Fibroblast of the aortic adventitia (primary cell): ENCODE measurements around the gene MAPKAP1. TPM values are rescaled to one million over a fixed set of nuclear protein-coding genes. Genes with fewer than 3 reads are reported as not detected.

Experiments used
- DNase-seq: peaks from one replicate; pipeline ENCODE4 v3.0.0-alpha.2; 2010; ENCODE audit warnings: low read depth
- H3K4me3 ChIP-seq: 2 replicates; pipeline ENCODE4 v1.5.1; 2011; ENCODE audit warnings: low read depth, mild to moderate bottlenecking, control low read depth, low read length, moderate library complexity
- total RNA-seq: library from RNA; depleted of rRNA; stranded (reverse); fragments of >200 nt; gene quantifications from 2 replicates; pipeline ENCODE4 v1.2.3, GENCODE V29; 2012; ENCODE audit warnings: low replicate concordance
- TF ChIP-seq, protein P1 (sequence below): IDR thresholded peaks from 2 replicates; pipeline ENCODE4 v1.5.1; 2011; ENCODE audit warnings: mild to moderate bottlenecking, low read length, control low read depth, inconsistent platforms; ENCODE audit not compliant: insufficient read depth

Gene MAPKAP1
- total RNA-seq, 1 donor = 90.6 TPM

DNA sequence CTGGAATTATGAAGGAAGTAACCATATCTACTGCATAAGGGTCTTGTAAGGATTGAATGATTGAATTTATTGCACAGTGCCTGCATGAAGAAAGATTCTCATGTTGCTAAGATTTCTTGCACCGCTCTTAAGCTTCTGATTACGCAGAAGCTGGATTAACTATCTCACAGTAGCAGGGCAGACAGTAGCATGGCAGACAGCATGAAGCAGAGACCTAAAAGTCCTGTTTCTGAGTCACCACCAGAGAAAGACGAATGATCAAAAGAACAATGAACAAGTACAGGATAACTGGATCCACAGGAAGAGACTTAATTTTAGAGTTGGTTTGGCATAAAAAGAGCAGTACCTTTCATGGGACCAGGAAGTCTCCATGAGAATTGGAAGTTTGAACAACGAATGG is 142.4 kb downstream of the MAPKAP1 start:
- TF ChIP-seq, protein P1, sequence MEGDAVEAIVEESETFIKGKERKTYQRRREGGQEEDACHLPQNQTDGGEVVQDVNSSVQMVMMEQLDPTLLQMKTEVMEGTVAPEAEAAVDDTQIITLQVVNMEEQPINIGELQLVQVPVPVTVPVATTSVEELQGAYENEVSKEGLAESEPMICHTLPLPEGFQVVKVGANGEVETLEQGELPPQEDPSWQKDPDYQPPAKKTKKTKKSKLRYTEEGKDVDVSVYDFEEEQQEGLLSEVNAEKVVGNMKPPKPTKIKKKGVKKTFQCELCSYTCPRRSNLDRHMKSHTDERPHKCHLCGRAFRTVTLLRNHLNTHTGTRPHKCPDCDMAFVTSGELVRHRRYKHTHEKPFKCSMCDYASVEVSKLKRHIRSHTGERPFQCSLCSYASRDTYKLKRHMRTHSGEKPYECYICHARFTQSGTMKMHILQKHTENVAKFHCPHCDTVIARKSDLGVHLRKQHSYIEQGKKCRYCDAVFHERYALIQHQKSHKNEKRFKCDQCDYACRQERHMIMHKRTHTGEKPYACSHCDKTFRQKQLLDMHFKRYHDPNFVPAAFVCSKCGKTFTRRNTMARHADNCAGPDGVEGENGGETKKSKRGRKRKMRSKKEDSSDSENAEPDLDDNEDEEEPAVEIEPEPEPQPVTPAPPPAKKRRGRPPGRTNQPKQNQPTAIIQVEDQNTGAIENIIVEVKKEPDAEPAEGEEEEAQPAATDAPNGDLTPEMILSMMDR = no peak
- no peak for DNase-seq
- no peak overlapping the region for H3K4me3 ChIP-seq

DNA sequence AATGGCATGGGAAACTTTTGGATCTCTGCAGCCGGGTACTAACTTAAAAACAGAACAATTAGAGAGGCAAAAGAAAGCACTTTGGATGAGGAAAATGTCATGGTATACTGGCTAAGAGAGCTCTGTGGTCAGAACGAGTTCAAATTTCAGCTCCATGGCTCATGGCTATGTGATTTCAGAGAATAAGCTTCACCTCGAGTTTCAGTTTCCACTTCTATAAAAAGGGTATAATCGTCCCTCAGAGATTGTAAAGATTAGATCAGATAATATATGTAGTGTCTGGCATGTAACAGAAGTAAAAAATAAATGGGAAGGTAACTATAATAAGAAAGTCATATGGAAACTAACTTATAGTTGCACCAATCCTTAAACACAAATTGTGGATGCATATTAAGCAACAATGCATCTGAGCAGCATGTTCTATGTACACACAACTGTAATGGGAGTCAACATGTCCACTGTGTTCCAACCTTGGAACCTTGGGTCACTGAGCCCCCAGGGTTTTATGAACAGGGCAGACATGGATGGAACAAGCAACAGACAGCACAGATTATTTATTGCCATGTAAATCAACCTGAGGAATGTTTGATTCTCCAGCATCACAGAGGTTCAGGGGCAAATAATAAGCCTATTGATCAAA is 145.4 kb downstream of the MAPKAP1 start:
- TF ChIP-seq, protein P1 = no peak
- H3K4me3 ChIP-seq = no peak overlapping the region
- no peak for DNase-seq

DNA sequence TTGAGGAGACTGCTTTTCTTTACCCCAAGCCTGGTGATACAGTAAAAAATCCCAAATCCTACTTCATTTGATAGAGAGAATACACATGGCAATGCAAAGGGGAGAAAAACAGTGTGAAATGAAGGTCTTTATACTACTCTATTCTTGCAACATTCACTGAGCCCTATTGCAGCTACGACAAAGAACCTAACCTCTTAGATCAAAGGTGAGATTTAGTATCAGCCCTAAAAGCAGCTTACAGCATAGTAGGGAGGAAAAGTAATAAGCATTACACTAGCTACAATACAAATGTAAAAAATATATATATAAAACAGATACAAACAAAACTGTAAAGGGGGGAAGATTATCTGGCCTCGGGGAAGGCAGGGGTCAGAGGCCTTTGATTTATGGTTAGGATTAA is 147.1 kb downstream of the MAPKAP1 start:
- TF ChIP-seq, protein P1 = no peak
- DNase-seq = no peak
- no peak overlapping the region for H3K4me3 ChIP-seq

- no peak for DNase-seq
- H3K4me3 ChIP-seq = no peak overlapping the region
- TF ChIP-seq, protein P1 = no peak
Measured at GRCh38 chr9:125559194-125559593, 147.8 kb downstream of the MAPKAP1 start.

DNA sequence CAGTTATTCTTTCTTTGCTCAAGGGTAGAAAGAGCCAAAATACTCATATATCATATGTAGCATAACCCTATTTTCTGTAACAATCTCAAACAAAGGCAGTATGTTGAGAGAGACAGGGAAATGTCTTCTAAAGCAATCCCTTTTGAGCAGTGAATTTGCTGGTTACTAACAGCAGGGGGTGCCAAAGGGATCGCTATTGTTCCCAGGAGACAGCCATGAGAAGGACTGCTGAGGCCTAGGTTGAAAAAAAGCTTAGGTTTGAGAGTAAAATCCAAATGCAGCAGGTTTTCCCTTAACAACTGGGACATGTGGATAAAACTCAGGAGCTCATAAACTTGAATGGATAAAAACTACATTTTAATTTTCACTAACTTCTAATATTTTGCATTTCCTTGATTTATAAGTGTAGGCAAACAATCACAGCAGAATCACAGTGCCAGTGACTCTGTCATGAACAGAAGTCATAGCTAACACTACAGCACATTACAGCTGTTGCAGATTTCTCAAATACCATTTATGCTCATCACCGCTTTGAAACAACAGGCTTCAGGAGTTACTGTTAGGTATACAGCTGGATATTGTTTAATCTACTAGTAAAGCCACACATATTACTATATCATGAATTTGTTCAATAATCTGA is 148.4 kb downstream of the MAPKAP1 start:
- peak; percentile 87 for DNase-seq
- H3K4me3 ChIP-seq = no peak overlapping the region
- TF ChIP-seq, protein P1 = peak; percentile 88

DNA sequence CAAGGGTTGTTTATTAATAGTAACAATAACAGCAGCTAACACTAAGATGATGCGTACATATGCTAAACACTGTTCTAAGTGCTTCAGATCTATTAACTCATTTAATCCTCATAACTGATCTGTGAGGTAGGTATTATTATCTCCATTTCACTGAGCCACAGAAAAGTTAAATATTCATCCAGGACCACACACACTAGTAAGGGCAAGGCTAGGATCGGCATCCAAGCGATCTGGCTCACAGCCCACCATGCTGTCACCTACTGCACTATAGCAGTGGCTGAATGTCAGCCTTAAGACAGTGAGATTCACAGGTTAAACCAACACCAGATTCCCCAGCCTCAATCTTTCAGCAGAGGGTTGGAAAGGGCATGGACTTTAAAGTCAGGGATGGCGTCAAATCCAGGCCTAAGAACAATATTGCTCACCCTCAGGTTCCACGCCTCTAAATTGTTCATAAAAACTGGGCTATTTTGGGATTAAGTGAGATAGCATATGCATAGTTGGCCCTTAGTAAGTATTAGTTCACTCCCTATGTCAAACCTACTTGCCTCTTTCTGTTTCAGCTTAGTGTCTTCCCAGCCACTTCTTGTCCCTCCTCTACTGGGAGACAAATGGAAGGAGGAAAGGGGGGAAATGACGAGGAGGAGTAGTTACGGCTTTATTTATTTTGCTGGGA is 150.8 kb downstream of the MAPKAP1 start:
- TF ChIP-seq, protein P1 = no peak
- H3K4me3 ChIP-seq = no peak overlapping the region
- no peak for DNase-seq
